Stimulated activated CD4-positive, alpha-beta T cell treated with anti-CD3 and anti-CD28 coated beads, Interleukin-1b, Interleukin-23, amount 100 ng/mL, for 24 hours (primary cell): ENCODE data around the gene APOBEC3B.
"Not testable (repeated sequence)": the region's sequence is repeated elsewhere in the genome, so short reads cannot be mapped to it uniquely, and the experiment has no call there.

Experiments
- DNase-seq, 4 experiments: peaks; one replicate each; pipeline ENCODE4 v3.0.0-alpha.2; 2020; ENCODE audit warnings: low read depth in 4 of 4, low spot score in 1 of 4

Gene APOBEC3B

DNA sequence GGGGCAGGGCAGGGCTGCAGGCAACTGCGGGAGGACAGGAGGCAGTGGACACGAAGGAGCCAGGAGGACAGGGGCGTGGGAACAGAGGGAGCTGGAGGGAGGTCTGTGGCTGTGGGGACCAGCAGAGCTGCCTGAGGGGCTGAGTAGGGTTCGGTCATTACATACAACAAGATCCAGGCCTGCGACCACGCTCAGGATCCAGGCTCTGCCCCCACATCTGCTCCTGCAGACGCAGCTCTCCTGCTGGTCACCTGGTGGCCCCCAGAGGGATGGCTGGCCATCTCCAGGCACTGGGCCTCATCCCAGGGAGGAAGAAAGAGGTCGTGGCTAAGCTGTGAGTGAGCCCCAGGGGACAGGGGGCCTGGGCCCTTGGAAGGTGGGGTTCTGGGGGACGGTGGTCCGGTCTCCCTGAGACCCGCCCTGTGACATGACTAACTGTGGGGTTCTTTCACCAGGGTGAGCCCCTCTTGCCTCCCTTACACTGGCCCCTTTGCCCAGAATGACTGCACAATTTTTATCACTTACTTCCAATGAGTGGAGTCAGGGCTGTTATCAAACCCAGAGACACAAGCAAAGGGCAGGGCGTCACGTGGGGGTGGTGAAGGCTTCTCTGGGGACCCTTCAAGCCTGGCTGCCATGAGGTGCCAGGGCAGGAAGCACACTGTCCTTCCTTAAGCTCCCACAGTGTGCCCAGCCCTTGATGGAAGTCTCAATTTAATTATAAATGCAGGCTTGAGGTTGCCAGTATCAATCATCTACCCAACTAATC is 31.4 kb upstream of the APOBEC3B start:
- no peak for DNase-seq

DNA sequence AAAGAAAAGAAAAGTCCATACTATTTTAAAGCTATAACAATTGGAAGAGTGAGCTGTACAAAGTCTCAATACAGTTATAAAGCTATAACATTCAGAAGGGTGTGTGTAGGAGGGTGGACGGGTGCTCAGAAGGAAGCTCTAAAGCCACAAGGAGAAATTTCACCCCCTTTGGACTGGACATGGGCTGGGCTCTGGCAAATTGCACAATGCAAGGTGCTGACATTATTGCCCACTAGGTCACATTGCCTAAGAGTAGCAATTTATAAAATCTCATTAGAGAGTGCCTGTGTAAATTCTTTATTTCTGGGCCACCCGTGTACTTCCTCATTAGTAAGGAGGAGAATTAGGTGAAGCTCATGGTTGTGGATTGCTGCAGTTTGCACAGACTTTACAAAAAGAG is 30.4 kb upstream of the APOBEC3B start:
- DNase-seq = no peak

DNA sequence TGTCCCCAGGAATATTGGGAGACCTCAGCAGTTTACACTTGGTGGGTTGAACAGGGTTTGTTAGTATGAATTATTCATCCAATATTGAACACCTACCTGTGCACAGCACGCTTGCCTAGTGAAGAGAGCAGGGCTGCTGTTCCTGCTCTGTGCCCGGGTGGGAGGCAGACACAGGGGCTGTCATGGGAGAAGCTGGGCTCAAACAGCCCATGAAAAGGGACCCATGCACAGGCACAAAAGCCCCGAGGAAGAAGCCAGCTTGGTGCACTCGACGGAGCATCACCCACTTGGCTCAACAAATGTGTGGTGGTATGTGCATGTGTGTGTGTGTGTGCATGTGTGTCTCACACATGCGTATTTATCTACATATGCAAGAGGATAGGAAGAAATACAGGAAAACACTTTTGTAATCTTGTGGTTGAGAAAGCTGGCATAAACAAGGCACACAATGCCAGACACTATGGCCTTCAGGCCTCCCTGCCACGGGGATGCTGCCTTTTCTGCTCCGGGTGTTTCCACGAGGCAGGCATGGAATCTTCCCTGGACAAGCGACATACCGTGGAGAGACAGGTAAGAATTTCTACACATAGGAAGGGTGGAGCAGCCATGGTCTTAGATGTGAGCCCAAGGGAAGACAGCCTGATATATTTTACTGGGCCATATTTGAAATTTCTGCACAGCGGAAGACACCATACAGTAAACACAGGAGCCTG is 29.7 kb upstream of the APOBEC3B start:
- DNase-seq = no peak

DNA sequence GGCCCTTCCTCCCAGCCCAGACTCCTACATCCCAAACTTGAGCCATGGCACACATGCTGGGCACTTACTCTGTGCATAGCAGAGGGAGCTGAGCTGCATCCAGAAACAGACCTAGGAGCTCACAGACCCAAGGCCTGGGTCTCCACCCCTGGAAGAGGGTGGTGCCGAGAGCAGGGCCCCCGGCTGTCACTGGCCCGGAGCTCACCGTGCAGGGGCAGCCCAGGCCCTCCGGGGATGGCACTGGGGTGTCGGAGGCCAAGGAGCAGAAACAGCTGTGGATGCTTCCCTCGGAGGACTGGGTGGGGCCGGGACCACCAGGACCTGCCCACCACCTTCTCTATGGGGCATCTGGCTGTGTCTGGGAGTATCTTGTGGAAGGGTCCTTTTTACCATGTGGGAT is 29.1 kb upstream of the APOBEC3B start:
- no peak for DNase-seq

DNA sequence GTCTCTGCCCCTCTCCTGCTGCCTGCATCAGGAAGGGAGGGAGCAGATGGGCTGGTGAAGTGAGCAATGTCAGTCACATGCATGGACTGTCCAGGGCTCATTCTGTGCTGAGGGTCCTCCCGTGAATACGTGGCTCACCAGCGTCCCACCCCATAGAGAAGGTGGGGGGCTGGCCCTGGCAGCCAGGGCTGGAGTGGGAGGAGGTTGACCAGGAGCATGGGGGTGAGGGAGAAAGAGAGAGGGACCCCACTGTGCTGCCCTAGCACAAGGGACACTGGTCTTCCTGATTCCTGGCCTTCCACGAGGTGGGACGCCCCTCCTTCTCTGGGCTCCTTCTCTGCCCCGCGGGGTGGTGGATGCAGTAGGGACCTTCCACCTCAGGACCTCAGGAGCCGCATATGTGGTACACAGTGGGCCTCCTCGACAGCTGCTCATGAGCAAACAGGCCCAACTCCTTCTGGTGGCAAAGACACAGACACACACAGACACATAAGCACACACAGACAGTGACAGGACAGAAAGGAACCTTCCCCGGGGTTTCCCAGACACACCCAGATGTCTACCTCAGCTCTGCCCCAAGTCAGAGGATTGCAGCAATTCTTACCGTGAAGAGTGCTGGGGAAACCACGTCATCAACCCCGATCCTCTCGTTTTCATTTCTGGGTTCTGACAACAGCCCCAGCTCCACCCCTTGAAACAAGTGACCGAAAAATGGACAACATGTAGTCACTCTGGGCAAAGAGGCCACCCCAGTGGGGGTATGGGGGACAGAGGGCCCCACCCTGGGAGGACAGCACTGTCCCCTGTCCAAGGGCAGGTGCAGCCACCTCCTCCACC is 28.4 kb upstream of the APOBEC3B start:
- DNase-seq = peak; percentile 29 to 68 (median 40)

DNA sequence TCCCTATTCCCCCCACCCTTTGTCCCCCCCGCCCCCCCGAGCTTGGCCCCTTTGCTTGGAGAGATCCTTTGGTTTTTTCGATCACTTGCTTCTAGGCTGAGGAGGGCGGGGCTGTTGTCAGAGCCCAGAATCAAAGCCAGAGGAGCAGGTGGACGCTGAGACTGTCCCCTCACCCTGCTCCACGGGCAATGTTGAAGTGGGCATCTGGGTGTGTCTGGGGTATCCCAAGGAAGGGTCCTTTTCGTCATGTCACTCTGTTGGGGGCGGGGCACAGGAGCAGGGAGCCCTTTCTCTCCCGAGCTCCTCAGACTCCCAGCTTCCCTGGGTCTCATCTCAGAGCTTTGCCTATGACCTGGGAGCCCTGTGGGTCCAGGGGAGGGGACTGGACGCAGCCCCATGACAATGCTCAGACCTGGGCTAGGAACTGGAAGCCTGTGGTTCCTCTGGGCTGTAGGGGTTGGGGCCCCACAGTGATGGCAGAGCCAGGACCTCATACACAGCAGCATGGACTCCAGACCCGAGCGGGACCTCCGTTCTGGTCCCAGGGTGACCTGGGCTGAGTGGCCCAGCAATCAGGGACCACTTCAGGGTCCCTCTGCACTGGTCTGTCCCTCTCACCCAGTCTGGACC is 27.6 kb upstream of the APOBEC3B start:
- no peak for DNase-seq

DNA sequence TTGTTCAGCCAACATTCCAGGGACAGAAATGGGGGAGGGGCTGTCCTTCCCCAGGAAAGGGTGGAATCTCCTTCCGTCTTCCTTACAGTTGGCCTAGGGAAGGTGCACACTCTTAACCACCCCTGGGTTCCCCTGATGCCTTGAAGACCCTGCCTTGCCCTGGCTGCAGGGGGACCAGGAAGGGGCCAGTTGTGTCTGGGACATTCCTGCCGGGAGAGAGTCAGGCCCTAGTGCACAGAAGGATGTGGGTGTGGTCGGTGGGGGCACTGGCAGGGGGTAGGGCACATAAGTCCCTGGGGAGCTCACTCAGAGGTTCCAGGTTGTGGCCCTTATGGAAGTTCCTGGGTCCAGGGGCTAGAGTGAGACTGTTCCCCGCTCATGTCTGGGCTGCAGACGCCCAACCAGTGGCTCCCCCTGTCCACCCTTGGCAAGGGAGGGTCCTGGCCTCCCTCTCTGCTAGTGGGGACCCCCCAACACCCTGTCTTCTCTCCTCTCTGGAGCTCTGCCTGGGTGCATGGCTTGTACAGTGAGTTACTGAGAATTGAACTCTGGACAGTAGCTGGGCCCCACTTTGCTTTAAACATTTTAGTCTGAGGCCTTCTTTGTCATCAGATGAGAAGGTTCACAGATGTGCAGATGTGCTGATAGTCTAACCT is 26.8 kb upstream of the APOBEC3B start:
- no peak for DNase-seq

DNA sequence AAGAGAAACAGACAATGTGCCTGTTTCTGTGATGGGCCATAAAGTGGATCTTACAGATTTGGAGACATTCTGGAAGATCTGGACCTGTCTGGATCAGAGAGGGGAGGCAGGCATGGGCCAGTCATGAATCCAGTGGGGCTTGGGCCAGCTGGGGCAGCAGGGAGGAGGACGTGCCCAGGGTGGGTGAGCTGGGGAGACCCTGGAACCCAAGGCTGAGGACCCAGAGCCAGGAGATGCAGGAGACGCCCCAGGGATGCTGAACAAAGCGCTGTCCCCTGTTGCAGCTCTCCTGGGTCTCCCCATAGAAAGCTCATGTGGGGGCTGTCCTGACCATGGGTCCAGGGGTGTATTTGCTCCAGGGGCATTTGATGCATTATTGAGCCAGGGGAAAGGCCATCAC is 26.2 kb upstream of the APOBEC3B start:
- no peak for DNase-seq

DNA sequence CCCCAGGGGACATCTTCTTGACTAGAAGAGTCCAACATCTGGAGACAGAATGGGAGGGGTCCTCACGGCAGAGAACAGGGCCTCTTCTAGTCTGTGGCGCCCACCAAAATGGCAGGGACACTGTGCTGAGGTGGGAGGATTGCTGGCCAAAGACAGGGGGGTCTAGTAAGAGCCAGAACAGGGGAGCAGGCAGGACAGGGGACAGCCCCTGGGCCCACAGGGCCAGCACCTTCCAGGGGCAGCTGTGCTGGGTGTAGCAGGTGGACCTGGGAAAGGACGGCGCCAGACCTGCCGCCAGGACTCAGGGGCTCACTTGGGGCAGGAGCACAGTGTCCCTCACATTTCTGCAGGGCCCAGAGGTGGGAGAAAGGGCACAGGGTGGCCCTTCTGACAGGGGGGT is 25.6 kb upstream of the APOBEC3B start:
- DNase-seq = no peak

DNA sequence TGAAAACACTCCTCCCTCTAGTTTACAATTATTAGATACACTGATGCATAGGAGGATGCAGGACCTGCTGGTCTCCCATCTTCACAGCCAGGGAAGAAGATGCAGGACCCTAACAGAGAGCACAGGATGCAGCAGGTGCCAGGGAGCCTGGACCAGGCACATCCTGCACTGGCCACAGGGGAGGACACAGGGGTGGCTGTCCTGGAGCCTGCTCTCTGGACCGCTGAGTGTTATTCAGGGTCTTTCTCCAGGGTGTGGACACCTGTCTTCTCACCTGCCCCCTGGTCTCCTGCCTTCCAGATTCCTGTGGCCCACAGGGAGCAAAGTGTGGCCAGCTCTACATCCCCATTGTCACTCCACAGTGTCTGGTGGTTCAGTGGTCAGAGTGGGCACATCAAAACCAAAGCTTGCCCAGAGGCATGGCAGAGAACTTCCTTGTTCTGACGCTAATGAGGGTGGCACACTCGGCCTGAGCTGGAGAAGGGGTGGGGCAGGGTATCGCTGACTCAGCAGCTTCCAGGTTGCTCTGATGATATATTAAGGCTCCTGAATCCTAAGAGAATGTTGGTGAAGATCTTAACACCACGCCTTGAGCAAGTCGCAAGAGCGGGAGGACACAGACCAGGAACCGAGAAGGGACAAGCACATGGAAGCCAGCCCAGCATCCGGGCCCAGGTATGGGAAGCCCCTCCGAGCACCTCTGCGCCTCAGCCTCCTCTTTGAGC is 24.9 kb upstream of the APOBEC3B start, which contains the start of gene APOBEC3A:
APOBEC3A (plus strand) TSS at position 564 of the 725 bp plus-strand sequence; CDS start at position 647, 83 bp downstream.
- DNase-seq = no peak

DNA sequence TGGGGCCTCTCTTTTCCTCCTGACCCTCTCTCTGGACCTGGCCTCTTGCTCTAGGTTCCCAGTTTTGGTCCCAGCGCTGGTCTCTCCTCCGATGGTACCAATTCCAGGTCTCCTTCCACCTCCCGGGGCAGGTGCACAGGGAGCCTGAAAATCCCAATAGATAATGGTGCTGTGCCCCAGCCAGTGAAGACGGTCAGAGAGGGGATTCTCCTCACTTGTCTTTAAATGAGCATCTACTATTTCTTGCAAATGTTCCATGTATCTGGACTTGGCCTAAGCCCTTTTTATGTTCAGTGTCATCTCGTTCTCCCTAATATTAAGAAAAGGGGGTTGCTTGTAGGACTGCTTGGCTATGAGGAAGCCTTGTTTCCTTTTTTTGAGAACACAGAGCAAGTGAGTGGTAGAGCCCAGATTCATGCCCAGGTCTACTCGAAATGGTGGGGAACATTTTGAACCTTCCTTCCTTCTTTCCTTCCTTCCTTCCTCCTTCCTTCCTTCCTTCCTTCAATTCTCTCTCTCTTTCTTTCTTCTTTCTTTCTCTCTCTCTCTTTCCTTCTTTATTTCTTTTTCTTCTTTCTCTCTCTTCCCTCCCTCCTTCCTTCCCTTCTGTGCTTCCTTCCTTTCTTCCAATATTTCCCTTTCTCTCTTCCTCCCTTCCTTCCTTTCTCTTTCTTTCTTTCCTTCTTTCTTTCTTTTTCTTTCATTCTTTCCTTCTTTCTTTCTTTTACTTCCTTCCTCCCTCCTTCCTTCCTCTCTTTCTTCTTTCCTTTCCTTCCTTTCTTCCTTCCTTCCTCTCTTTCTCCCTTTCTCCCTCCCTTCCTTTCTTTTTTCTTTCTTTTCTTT is 24.1 kb upstream of the APOBEC3B start:
- no peak for DNase-seq

DNA sequence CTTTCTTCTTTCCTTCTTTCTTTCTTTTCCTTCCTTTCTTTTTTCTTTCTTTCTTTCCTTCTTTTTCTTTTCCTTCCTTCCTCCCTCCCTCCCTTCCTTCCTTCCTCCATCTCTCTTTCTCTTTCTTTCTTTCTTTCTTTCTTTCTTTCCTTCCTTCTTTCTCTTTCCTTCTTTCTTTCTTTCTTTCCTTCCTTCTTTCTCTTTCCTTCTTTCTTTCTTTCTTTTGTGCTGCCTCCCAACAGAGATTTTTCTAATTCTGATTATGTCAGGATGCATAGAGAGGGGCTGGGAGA is 23.6 kb upstream of the APOBEC3B start:
- DNase-seq = not testable (repeated sequence)

DNA sequence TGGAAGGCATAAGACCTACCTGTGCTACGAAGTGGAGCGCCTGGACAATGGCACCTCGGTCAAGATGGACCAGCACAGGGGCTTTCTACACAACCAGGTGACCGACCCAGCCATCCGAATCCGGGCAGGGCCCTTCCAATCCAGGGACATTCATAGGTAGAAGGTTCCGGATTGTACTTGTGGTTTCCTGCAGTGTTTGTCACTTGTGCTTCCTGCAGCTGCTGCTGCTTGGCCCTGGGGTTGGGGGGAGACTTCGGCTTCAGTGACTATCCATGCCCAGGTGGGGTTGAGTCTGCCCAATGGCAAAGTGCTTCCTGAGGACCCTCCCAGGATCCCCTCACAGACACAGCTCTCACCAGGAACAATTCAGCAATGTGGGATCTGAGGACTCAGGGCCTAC is 22.6 kb upstream of the APOBEC3B start:
- no peak for DNase-seq

DNA sequence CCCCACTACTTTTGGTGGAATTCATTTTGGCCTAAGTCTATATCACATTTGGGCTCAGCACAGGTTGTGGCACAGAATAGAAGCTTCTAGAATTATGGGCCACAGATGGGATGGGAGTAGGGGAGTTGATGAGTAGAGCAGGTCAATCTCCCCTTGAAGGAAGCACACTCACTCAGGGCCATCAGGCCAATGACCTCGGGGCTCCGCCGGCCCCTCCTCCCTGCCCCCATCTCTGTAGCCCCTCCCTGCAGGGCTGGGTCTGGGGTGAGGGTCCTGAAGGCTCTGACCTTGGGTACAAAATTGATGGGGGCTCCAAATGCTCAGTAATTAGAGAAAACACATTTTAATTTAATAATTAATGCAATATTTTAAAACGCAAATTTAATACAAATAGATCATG is 21.5 kb upstream of the APOBEC3B start:
- DNase-seq = not testable (repeated sequence)

DNA sequence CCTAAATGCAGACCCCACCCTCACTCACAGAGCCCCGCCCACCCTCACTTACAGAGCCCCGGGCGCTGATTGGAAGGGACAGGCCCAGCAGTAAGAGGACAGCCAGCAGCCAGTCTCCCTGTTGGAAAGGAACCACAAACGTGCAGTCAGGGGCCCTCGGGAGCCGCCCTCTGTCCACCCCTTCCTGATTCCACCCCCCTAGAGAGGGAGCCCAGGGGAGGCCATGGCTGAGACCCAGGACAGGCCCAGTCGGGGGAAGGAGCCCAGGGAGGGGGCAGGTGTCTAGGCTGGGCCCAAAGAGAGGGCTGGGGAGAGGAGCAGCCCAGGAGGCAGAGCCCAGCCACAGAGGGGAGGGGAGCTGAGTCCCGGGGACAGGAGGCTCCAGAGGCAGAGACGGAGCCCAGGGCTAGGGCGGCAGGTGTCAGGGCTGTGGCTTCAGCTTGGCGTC is 18.8 kb upstream of the APOBEC3B start:
- DNase-seq = not testable (repeated sequence)

DNA sequence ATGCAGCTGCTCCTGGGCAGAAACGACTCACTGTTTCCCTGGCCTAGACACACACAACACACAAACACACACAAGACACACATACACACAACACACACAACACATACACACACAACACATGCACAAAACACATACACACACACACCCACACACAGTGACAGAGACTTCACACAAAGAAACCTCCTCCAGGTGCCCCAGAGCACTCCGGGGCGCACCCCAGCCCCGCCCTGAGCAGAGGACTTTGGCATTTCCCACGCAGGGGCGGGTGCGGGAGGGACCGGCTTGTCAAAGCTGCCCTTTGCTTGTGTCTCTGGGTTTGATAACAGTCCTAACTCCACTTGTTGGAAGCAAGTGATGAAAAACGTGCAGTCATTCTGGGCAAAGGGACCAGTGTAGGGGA is 18.3 kb upstream of the APOBEC3B start:
- DNase-seq = no peak

DNA sequence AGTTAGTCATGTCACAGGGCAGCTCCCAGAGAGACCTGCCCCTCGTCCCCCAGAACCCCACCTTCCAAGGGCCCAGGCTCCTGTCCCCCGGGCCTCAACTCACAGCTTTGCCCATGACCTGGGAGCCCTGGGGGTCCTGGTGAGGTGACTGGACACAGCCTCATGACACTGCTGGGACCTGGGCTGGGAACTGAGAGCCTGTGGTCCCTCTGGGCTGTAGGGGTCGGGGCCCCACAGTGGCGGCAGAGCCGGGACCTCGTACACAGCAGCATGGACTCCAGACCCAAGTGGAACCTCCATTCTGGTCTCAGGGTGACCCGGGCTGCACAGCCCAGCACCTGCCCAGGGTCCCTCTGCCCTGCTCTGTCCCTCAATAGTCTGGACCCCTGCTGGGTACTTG is 17.8 kb upstream of the APOBEC3B start:
- DNase-seq = no peak

DNA sequence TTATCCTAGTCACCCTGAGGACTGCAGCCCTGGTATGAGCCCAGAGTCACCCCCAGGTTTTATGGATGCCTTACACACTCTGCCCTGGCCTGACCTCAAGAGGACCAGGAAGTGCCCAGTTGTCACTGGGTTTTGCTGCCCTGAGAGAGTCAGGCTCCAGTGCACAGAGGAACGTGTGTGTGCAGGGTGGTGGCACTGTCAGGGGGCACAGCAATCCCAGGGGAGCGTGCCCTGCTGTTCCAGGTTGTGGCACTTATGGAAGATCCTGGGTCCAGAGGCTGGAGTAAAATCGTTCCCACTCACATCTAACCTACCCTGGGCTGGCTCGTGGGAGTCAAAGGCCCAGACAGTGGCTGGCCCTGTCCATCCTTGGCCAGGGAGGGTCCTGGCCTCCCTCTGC is 17.2 kb upstream of the APOBEC3B start:
- DNase-seq = no peak
